Loucy (cell line): ENCODE results near the gene CPEB1.
"Not testable (repeated sequence)": the region's sequence is repeated elsewhere in the genome, so short reads cannot be mapped to it uniquely, and the experiment has no call there.

ENCODE experiments used
- H2AFZ ChIP-seq: fragments of 200-600 bp; sonication (generic); 2 replicates; pipeline ENCODE4 v1.6.0; 2016; ENCODE audit warnings: antibody characterized with exemption, mild to moderate bottlenecking, low read length, moderate library complexity
- H3F3A ChIP-seq: fragments of 200-600 bp; 2 replicates; pipeline ENCODE4 v1.6.0; 2016; ENCODE audit warnings: antibody characterized with exemption, low read depth, mild to moderate bottlenecking
- H3K27me3 ChIP-seq: fragments of 200-600 bp; sonication (generic); 2 replicates; pipeline ENCODE4 v1.6.1; 2014; ENCODE audit warnings: low read length, mild to moderate bottlenecking; ENCODE audit not compliant: insufficient read depth, poor library complexity, severe bottlenecking
- H3K36me3 ChIP-seq: fragments of 200-600 bp; sonication (generic); 2 replicates; pipeline ENCODE4 v1.6.1; 2016; ENCODE audit warnings: low read length; ENCODE audit not compliant: insufficient read depth
- H3K4me1 ChIP-seq: fragments of 200-600 bp; sonication (generic); 2 replicates; pipeline ENCODE4 v1.5.1; 2014; ENCODE audit warnings: low read length, mild to moderate bottlenecking; ENCODE audit not compliant: insufficient read depth, poor library complexity, severe bottlenecking
- H3K4me2 ChIP-seq: fragments of 200-600 bp; sonication (generic); 2 replicates; pipeline ENCODE4 v1.6.0; 2014; ENCODE audit warnings: antibody characterized with exemption, low read length, low read depth, mild to moderate bottlenecking; ENCODE audit not compliant: poor library complexity, severe bottlenecking
- H3K4me3 ChIP-seq: fragments of 200-600 bp; sonication (generic); 2 replicates; pipeline ENCODE4 v1.5.1; 2014; ENCODE audit warnings: low read length, mild to moderate bottlenecking, mixed read lengths; ENCODE audit not compliant: poor library complexity, severe bottlenecking
- H3K79me2 ChIP-seq: fragments of 200-600 bp; sonication (generic); 2 replicates; pipeline ENCODE4 v1.6.1; 2014; ENCODE audit warnings: low read length; ENCODE audit not compliant: insufficient read depth
- H3K9ac ChIP-seq: fragments of 200-600 bp; sonication (generic); 2 replicates; pipeline ENCODE4 v1.6.0; 2014; ENCODE audit warnings: mild to moderate bottlenecking, low read depth, low read length, moderate library complexity; ENCODE audit not compliant: poor library complexity, severe bottlenecking
- H3K9me2 ChIP-seq: fragments of 200-600 bp; sonication (generic); replicated peaks from 2 replicates; pipeline ENCODE4 v1.6.1; 2016; ENCODE audit warnings: low read depth, low read length, mixed read lengths
- H3K9me3 ChIP-seq: fragments of 200-600 bp; sonication (generic); 2 replicates; pipeline ENCODE4 v1.6.1; 2014; ENCODE audit warnings: mild to moderate bottlenecking, antibody characterized with exemption, low read length, low read depth; ENCODE audit not compliant: insufficient read depth
- H4K20me1 ChIP-seq: fragments of 200-600 bp; sonication (generic); 2 replicates; pipeline ENCODE4 v1.6.0; 2014; ENCODE audit warnings: antibody characterized with exemption, low read length, mild to moderate bottlenecking; ENCODE audit not compliant: insufficient read depth, poor library complexity, severe bottlenecking
- CTCF ChIP-seq: fragments of 200-600 bp; sonication (generic); conservative IDR thresholded peaks from 2 replicates; pipeline ENCODE4 v1.5.1; 2014; ENCODE audit warnings: mild to moderate bottlenecking, antibody characterized with exemption, low read length
- EZH2phosphoT487 ChIP-seq: fragments of 200-600 bp; IDR thresholded peaks from 2 replicates; pipeline ENCODE4 v1.6.1; 2018; ENCODE audit warnings: antibody characterized with exemption, mild to moderate bottlenecking, moderate library complexity, borderline replicate concordance

CPEB1 gene

GRCh38 chr15:82648257-82649103 is 1.3 kb upstream of the CPEB1 start:
- Histone ChIP-seq H2AFZ (no peak overlapping the region), H3K9me3 (no peaks in the 10 kb centered on the region), H4K20me1 (no peaks in the 10 kb centered on the region), H3F3A (no peaks in the 10 kb centered on the region), H3K9ac (no peak overlapping the region), H3K27me3 (no peaks in the 10 kb centered on the region), H3K4me2 (no peak overlapping the region), H3K79me2 (no peaks in the 10 kb centered on the region), H3K9me2 (no peaks in the 10 kb centered on the region), H3K4me3 (no peak overlapping the region), H3K36me3 (no peaks in the 10 kb centered on the region), H3K4me1 (no peaks in the 10 kb centered on the region)
- TF ChIP-seq EZH2phosphoT487 (no peak), CTCF (no peak)

GRCh38 chr15:82647835-82648256 is 683 bp upstream of the CPEB1 start:
- Histone ChIP-seq H3K4me1 (no peaks in the 10 kb centered on the region), H3K4me2 (no peak overlapping the region), H2AFZ (no peak overlapping the region), H3K27me3 (no peaks in the 10 kb centered on the region), H3F3A (no peaks in the 10 kb centered on the region), H3K79me2 (no peaks in the 10 kb centered on the region), H3K9me3 (no peaks in the 10 kb centered on the region), H3K36me3 (no peaks in the 10 kb centered on the region), H3K9me2 (no peaks in the 10 kb centered on the region), H4K20me1 (no peaks in the 10 kb centered on the region), H3K9ac (no peak overlapping the region), H3K4me3 (no peak overlapping the region)
- TF ChIP-seq CTCF, result no peak
- no peak for TF ChIP-seq EZH2phosphoT487

- Histone ChIP-seq H3K79me2 (no peaks in the 10 kb centered on the region), H2AFZ (no peak overlapping the region), H3K4me3 (no peak overlapping the region)
Observed at GRCh38 chr15:82646250-82647044, 716 bp downstream of the CPEB1 start.

GRCh38 chr15:82644967-82645852 is 2.0 kb downstream of the CPEB1 start:
- not testable (repeated sequence) for H3K36me3 ChIP-seq, H3K79me2 ChIP-seq, H4K20me1 ChIP-seq, H3K4me1 ChIP-seq, H3K4me3 ChIP-seq, H3K27me3 ChIP-seq, H3K9me3 ChIP-seq, H3K9me2 ChIP-seq, H3K4me2 ChIP-seq, H3F3A ChIP-seq, H2AFZ ChIP-seq, H3K9ac ChIP-seq

More at GRCh38 chr15:82646250-82647044, 716 bp downstream of the CPEB1 start:
- H3K36me3 ChIP-seq, result no peaks in the 10 kb centered on the region
- no peak overlapping the region for H3K4me2 ChIP-seq
- H4K20me1 ChIP-seq, result no peaks in the 10 kb centered on the region
- TF ChIP-seq CTCF, result no peak
- no peak for TF ChIP-seq EZH2phosphoT487
- H3K9me2 ChIP-seq, result no peaks in the 10 kb centered on the region
- H3K9me3 ChIP-seq, result no peaks in the 10 kb centered on the region
- no peaks in the 10 kb centered on the region for H3K4me1 ChIP-seq
- H3K9ac ChIP-seq, result no peak overlapping the region
- H3F3A ChIP-seq, result no peaks in the 10 kb centered on the region
- no peaks in the 10 kb centered on the region for H3K27me3 ChIP-seq
